Neural progenitor cell (in vitro differentiated cells): ENCODE data around the gene ZNF618. TPM values are rescaled to one million over a fixed set of nuclear protein-coding genes. Genes with fewer than 3 reads are reported as not detected.
A peak's percentile ranks its signal among the peaks of the same experiment; 100 is the strongest.

Experiments used
- DNase-seq: peaks from one replicate; pipeline ENCODE4 v3.0.0-alpha.2; 2016; ENCODE audit warnings: low spot score
- H2AFZ ChIP-seq: fragments of 200-600 bp; sonication (generic); replicated peaks from 2 replicates; pipeline ENCODE4 v1.6.1; 2016; ENCODE audit warnings: antibody characterized with exemption
- H3F3A ChIP-seq: fragments of 200-600 bp; sonication (generic); 2 replicates; pipeline ENCODE4 v1.6.1; 2016; ENCODE audit warnings: antibody characterized with exemption, low read depth
- H3K27ac ChIP-seq: fragments of 200-600 bp; sonication (generic); 2 replicates; pipeline ENCODE4 v1.5.1; 2016; ENCODE audit warnings: mild to moderate bottlenecking
- H3K27me3 ChIP-seq: fragments of 200-600 bp; sonication (generic); 2 replicates; pipeline ENCODE4 v1.6.1; 2016; ENCODE audit warnings: mild to moderate bottlenecking, moderate library complexity
- H3K36me3 ChIP-seq: fragments of 200-600 bp; sonication (generic); 2 replicates; pipeline ENCODE4 v1.5.1; 2016
- H3K4me1 ChIP-seq: fragments of 200-600 bp; sonication (generic); 2 replicates; pipeline ENCODE4 v1.6.1; 2016; ENCODE audit warnings: mixed run types
- H3K4me2 ChIP-seq: fragments of 200-600 bp; sonication (generic); 2 replicates; pipeline ENCODE4 v1.6.1; 2016
- H3K4me3 ChIP-seq: fragments of 200-600 bp; sonication (generic); 2 replicates; pipeline ENCODE4 v1.5.1; 2016
- H3K79me2 ChIP-seq: fragments of 200-600 bp; sonication (generic); 2 replicates; pipeline ENCODE4 v1.6.1; 2016; ENCODE audit warnings: low read depth
- H3K9ac ChIP-seq: fragments of 200-600 bp; sonication (generic); 2 replicates; pipeline ENCODE4 v1.6.1; 2016
- H3K9me3 ChIP-seq: fragments of 200-600 bp; sonication (generic); 2 replicates; pipeline ENCODE4 v1.5.1; 2016; ENCODE audit warnings: low read depth
- H4K20me1 ChIP-seq: fragments of 200-600 bp; sonication (generic); 2 replicates; pipeline ENCODE4 v1.6.1; 2016; ENCODE audit warnings: low read depth
- H3K27ac Mint-ChIP-seq: 3 replicates; pipeline ENCODE4 v1.8.0; 2021; ENCODE audit warnings: mixed read lengths
- H3K27me3 Mint-ChIP-seq: 2 replicates; pipeline ENCODE4 v1.8.0; 2022; ENCODE audit warnings: low read depth, mild to moderate bottlenecking, inconsistent platforms, moderate library complexity, mixed read lengths; ENCODE audit not compliant: insufficient read depth
- H3K36me3 Mint-ChIP-seq: 3 replicates; pipeline ENCODE4 v1.8.0; 2021; ENCODE audit warnings: mixed read lengths
- H3K4me1 Mint-ChIP-seq: 3 replicates; pipeline ENCODE4 v1.8.0; 2021; ENCODE audit warnings: mixed read lengths
- H3K4me3 Mint-ChIP-seq: 3 replicates; pipeline ENCODE4 v1.8.0; 2021; ENCODE audit warnings: mild to moderate bottlenecking, moderate library complexity, mixed read lengths
- H3K9me3 Mint-ChIP-seq: 3 replicates; pipeline ENCODE4 v1.8.0; 2020; ENCODE audit warnings: mixed read lengths
- CTCF ChIP-seq: fragments of 200-600 bp; sonication (generic); IDR thresholded peaks from 2 replicates; pipeline ENCODE4 v1.5.1; 2017; ENCODE audit warnings: antibody characterized with exemption, mild to moderate bottlenecking
- EZH2 ChIP-seq: fragments of 200-600 bp; sonication (generic); IDR thresholded peaks from 2 replicates; pipeline ENCODE4 v1.6.1; 2017; ENCODE audit warnings: antibody characterized with exemption, mild to moderate bottlenecking, moderate library complexity
- EZH2phosphoT487 ChIP-seq: fragments of 200-600 bp; sonication (generic); IDR thresholded peaks from 2 replicates; pipeline ENCODE4 v1.6.1; 2017; ENCODE audit warnings: antibody characterized with exemption
- total RNA-seq: library from RNA; depleted of rRNA; stranded (reverse); fragments of >200 nt; gene quantifications from 2 replicates; pipeline ENCODE4 v1.2.3, GENCODE V29; 2015; ENCODE audit warnings: low replicate concordance

Gene ZNF618
- total RNA-seq, 1 donor from 2014 or later: 10.5 TPM

GRCh38 chr9:114093761-114094505 lies 217.8 kb downstream of the ZNF618 start:
- Histone ChIP-seq H3K36me3 (no peaks in the 10 kb centered on the region), H3K27me3 (peaks cover 35% of the 10 kb centered on the region), H3K4me3 (no peak overlapping the region), H3K79me2 (no peaks in the 10 kb centered on the region), H3K9ac (no peak overlapping the region), H3K4me1 (peaks cover 3% of the 10 kb centered on the region), H3K27ac (no peak overlapping the region), H2AFZ (no peak overlapping the region), H4K20me1 (no peaks in the 10 kb centered on the region), H3K9me3 (no peaks in the 10 kb centered on the region), H3K4me2 (no peak overlapping the region), H3F3A (peaks cover 2% of the 10 kb centered on the region)
- TF ChIP-seq CTCF: no peak
- TF ChIP-seq EZH2phosphoT487: no peak
- TF ChIP-seq EZH2: no peak
- Mint-ChIP-seq H3K27ac (no peak overlapping the region), H3K36me3 (peaks cover 2% of the 10 kb centered on the region), H3K4me1 (peaks cover 1% of the 10 kb centered on the region), H3K27me3 (peaks cover 24% of the 10 kb centered on the region), H3K9me3 (no peaks in the 10 kb centered on the region), H3K4me3 (no peak overlapping the region)
- no peak for DNase-seq

GRCh38 chr9:114094971-114095370 lies 218.9 kb downstream of the ZNF618 start:
- H3K27ac Mint-ChIP-seq: no peak overlapping the region
- TF ChIP-seq EZH2phosphoT487: no peak
- TF ChIP-seq CTCF: no peak
- TF ChIP-seq EZH2: no peak
- Histone ChIP-seq H3K27ac (no peak overlapping the region), H3K4me2 (no peak overlapping the region), H3K4me1 (peaks cover 11% of the 10 kb centered on the region), H2AFZ (no peak overlapping the region), H4K20me1 (no peaks in the 10 kb centered on the region), H3K9ac (no peak overlapping the region), H3K36me3 (no peaks in the 10 kb centered on the region), H3K4me3 (no peak overlapping the region), H3K27me3 (peaks cover 45% of the 10 kb centered on the region), H3K9me3 (no peaks in the 10 kb centered on the region), H3K79me2 (no peaks in the 10 kb centered on the region), H3F3A (peaks cover 10% of the 10 kb centered on the region)
- no peak overlapping the region for H3K4me3 Mint-ChIP-seq
- no peaks in the 10 kb centered on the region for H3K9me3 Mint-ChIP-seq
- DNase-seq: no peak
- H3K4me1 Mint-ChIP-seq: peaks cover 9% of the 10 kb centered on the region
- H3K27me3 Mint-ChIP-seq: peaks cover 31% of the 10 kb centered on the region
- peaks cover 2% of the 10 kb centered on the region for H3K36me3 Mint-ChIP-seq

GRCh38 chr9:114096041-114096511 lies 220.0 kb downstream of the ZNF618 start:
- H3K36me3 Mint-ChIP-seq: peaks cover 2% of the 10 kb centered on the region
- peak; percentile 52 for DNase-seq
- H3K36me3 ChIP-seq: no peaks in the 10 kb centered on the region
- peaks cover 10% of the 10 kb centered on the region for H3F3A ChIP-seq
- H3K27ac ChIP-seq: no peak overlapping the region
- no peak overlapping the region for H2AFZ ChIP-seq
- no peak overlapping the region for H3K9ac ChIP-seq
- no peaks in the 10 kb centered on the region for H4K20me1 ChIP-seq
- H3K4me1 ChIP-seq: peaks cover 11% of the 10 kb centered on the region
- peaks cover 13% of the 10 kb centered on the region for H3K4me1 Mint-ChIP-seq
- no peak overlapping the region for H3K4me2 ChIP-seq
- TF ChIP-seq CTCF (peak; percentile 55), EZH2 (no peak)
- H3K9me3 Mint-ChIP-seq: no peaks in the 10 kb centered on the region
- H3K4me3 Mint-ChIP-seq: peak overlapping the region; percentile 41
- no peaks in the 10 kb centered on the region for H3K9me3 ChIP-seq
- H3K27me3 Mint-ChIP-seq: peaks cover 31% of the 10 kb centered on the region
- no peaks in the 10 kb centered on the region for H3K79me2 ChIP-seq
- no peak overlapping the region for H3K27ac Mint-ChIP-seq
- peaks cover 56% of the 10 kb centered on the region for H3K27me3 ChIP-seq
- H3K4me3 ChIP-seq: no peak overlapping the region
